Hepatocyte (in vitro differentiated cells): Measurements from ENCODE around the gene PPP1R15A.

Experiments
- CTCF ChIP-seq: fragments of 200-600 bp; sonication (generic); IDR thresholded peaks from 2 replicates; pipeline ENCODE4 v1.5.1; 2016; ENCODE audit warnings: antibody characterized with exemption, mild to moderate bottlenecking; ENCODE audit not compliant: poor library complexity
- EZH2 ChIP-seq: fragments of 200-600 bp; sonication (generic); IDR thresholded peaks from 2 replicates; pipeline ENCODE4 v1.6.1; 2016; ENCODE audit warnings: antibody characterized with exemption, mild to moderate bottlenecking, borderline replicate concordance

GRCh38 chr19:48922548-48923490, 50.6 kb downstream of the PPP1R15A start:
- TF ChIP-seq EZH2, result no peak
- TF ChIP-seq CTCF, result no peak
